H1 (cell line): ENCODE results near the gene AP3B2. TPM values are rescaled to one million over a fixed set of nuclear protein-coding genes. Genes with fewer than 3 reads are reported as not detected.

Experiments used
- CTCF ChIA-PET: fragments of 300-600 bp; sonication (Branson Sonifier 250); formaldehyde crosslinking; loops from one replicate; lab custom pipeline; 2021; ENCODE audit not compliant: partially characterized antibody; lab: Charles Lee
- POLR2A ChIA-PET: fragments of 300-600 bp; sonication (Branson Sonifier 250); formaldehyde crosslinking; loops from one replicate; lab custom pipeline; 2021; ENCODE audit warnings: inconsistent platforms; ENCODE audit not compliant: partially characterized antibody; lab: Charles Lee
- DNase-seq, 2 experiments: peaks; one replicate each; pipeline versions ENCODE4 v3.0.0 to v3.0.0-alpha.2; 2010 to 2022; ENCODE audit warnings: low spot score in 2 of 2, low read depth in 1 of 2, mixed read lengths in 1 of 2
- FAIRE-seq: peaks from 2 replicates; lab custom pipeline; 2011; peaks lifted over from hg19 to GRCh38; lab: Jason Lieb, UNC
- H2AFZ ChIP-seq: 2 replicates; pipeline ENCODE4 v1.8.1; 2012; ENCODE audit warnings: low read length, inconsistent platforms
- H2AK5ac ChIP-seq: 2 replicates; pipeline ENCODE4 v1.6.1; 2013; ENCODE audit warnings: low read depth, low read length
- H2BK120ac ChIP-seq: replicated peaks from 2 replicates; pipeline ENCODE3; 2013; ENCODE audit warnings: low read depth, low read length, inconsistent platforms
- H2BK12ac ChIP-seq: 2 replicates; pipeline ENCODE4 v1.6.1; 2013; ENCODE audit warnings: low read depth, low read length
- H2BK15ac ChIP-seq: 2 replicates; pipeline ENCODE4 v1.6.1; 2013; ENCODE audit warnings: low read length
- H2BK20ac ChIP-seq: 2 replicates; pipeline ENCODE4 v1.6.1; 2013; ENCODE audit warnings: low read length
- H2BK5ac ChIP-seq: 2 replicates; pipeline ENCODE4 v1.6.1; 2013; ENCODE audit warnings: low read depth, low read length
- H3K14ac ChIP-seq: 2 replicates; pipeline ENCODE4 v1.6.1; 2013; ENCODE audit warnings: inconsistent platforms; ENCODE audit not compliant: insufficient read length
- H3K18ac ChIP-seq: 2 replicates; pipeline ENCODE4 v1.6.1; 2013; ENCODE audit warnings: low read length; ENCODE audit errors: extremely low read depth
- H3K23ac ChIP-seq: 2 replicates; pipeline ENCODE4 v1.6.1; 2013; ENCODE audit warnings: inconsistent platforms; ENCODE audit not compliant: insufficient read length
- H3K23me2 ChIP-seq: 2 replicates; pipeline ENCODE4 v1.6.1; 2013; ENCODE audit warnings: low read depth, low read length
- H3K27ac ChIP-seq: 2 replicates; pipeline ENCODE4 v1.6.1; 2011; ENCODE audit warnings: low read depth, low read length, inconsistent platforms
- H3K27me3 ChIP-seq, 4 experiments: replicated peaks in 1 of 4; 1 replicate in 1 of 4; 2 replicates in 3 of 4; pipeline versions ENCODE4 v1.6.1 to v1.8.1; 2011 to 2013; ENCODE audit warnings: low read length in 3 of 4, mild to moderate bottlenecking in 3 of 4, inconsistent platforms in 2 of 4, mixed read lengths in 2 of 4, moderate library complexity in 1 of 4; ENCODE audit not compliant: control insufficient read depth in 3 of 4, insufficient read depth in 3 of 4; ENCODE audit errors: extremely low read depth in 1 of 4
- H3K36me3 ChIP-seq, 4 experiments: 2 replicates each; pipeline versions ENCODE4 v1.6.1 to v1.8.1; 2011 to 2013; ENCODE audit warnings: mild to moderate bottlenecking in 4 of 4, low read length in 3 of 4, moderate library complexity in 2 of 4, control low read depth in 1 of 4, inconsistent platforms in 1 of 4; ENCODE audit not compliant: insufficient read depth in 4 of 4, control insufficient read depth in 2 of 4
- H3K4ac ChIP-seq: replicated peaks from 2 replicates; pipeline ENCODE3; 2013; ENCODE audit warnings: low read length, low read depth, mixed read lengths, inconsistent platforms; ENCODE audit not compliant: insufficient read length
- H3K4me1 ChIP-seq, 4 experiments: replicated peaks in 1 of 4; 1 replicate in 1 of 4; 2 replicates in 3 of 4; pipeline versions ENCODE4 v1.6.1 to v1.8.1; 2011 to 2013; ENCODE audit warnings: low read length in 3 of 4, inconsistent platforms in 2 of 4, mixed read lengths in 1 of 4; ENCODE audit not compliant: insufficient read depth in 4 of 4, control insufficient read depth in 3 of 4
- H3K4me2 ChIP-seq, 2 experiments: 2 replicates each; pipeline versions ENCODE4 v1.6.1 to v1.8.1; 2011 to 2013; ENCODE audit warnings: low read depth in 2 of 2, low read length in 2 of 2, control low read depth in 1 of 2, inconsistent platforms in 1 of 2, mild to moderate bottlenecking in 1 of 2; ENCODE audit not compliant: insufficient read depth in 1 of 2
- H3K4me3 ChIP-seq, 4 experiments: fragments of 200-600, 300-600 bp in 1 of 4; sonication (generic), shearing (Covaris generic), sonication (Bioruptor Twin) in 1 of 4; 2 replicates each; pipeline versions ENCODE4 v1.5.1 to v1.8.1; 2011 to 2016; ENCODE audit warnings: low read length in 4 of 4, low read depth in 3 of 4, control low read depth in 2 of 4, inconsistent platforms in 2 of 4, mild to moderate bottlenecking in 2 of 4, mixed read lengths in 1 of 4, moderate library complexity in 1 of 4; ENCODE audit not compliant: insufficient read depth in 2 of 4; ENCODE audit errors: extremely low read depth in 1 of 4
- H3K56ac ChIP-seq: replicated peaks from 2 replicates; pipeline ENCODE3; 2013; ENCODE audit warnings: low read depth, mild to moderate bottlenecking, mixed read lengths, low read length, inconsistent platforms; ENCODE audit not compliant: insufficient read length
- H3K79me1 ChIP-seq: 2 replicates; pipeline ENCODE4 v1.6.1; 2013; ENCODE audit warnings: low read depth, low read length, control low read depth
- H3K79me2 ChIP-seq, 2 experiments: 2 replicates each; pipeline versions ENCODE4 v1.6.1 to v1.8.1; 2012 to 2013; ENCODE audit warnings: low read length in 2 of 2, mild to moderate bottlenecking in 2 of 2, inconsistent platforms in 1 of 2; ENCODE audit not compliant: insufficient read depth in 2 of 2, control insufficient read depth in 1 of 2
- H3K9ac ChIP-seq, 4 experiments: replicated peaks in 1 of 4; 1 replicate in 1 of 4; 2 replicates in 3 of 4; pipeline versions ENCODE4 v1.6.1 to v1.8.1; 2011 to 2013; ENCODE audit warnings: low read depth in 3 of 4, low read length in 3 of 4, control low read depth in 2 of 4, mild to moderate bottlenecking in 2 of 4, moderate library complexity in 2 of 4, inconsistent platforms in 1 of 4; ENCODE audit errors: extremely low read depth in 1 of 4
- H3K9me3 ChIP-seq, 2 experiments: 2 replicates each; pipeline versions ENCODE4 v1.6.1 to v1.8.1; 2012 to 2013; ENCODE audit warnings: mild to moderate bottlenecking in 2 of 2, moderate library complexity in 2 of 2, control low read depth in 1 of 2, inconsistent platforms in 1 of 2, low read depth in 1 of 2, low read length in 1 of 2, mixed read lengths in 1 of 2; ENCODE audit not compliant: insufficient read depth in 2 of 2
- H4K20me1 ChIP-seq, 2 experiments: replicated peaks in 1 of 2; 2 replicates each; pipeline versions ENCODE3 to v1.8.1; 2011 to 2013; ENCODE audit warnings: inconsistent platforms in 2 of 2, low read length in 2 of 2, mild to moderate bottlenecking in 1 of 2; ENCODE audit not compliant: insufficient read depth in 2 of 2, control insufficient read depth in 1 of 2
- H4K5ac ChIP-seq: 2 replicates; pipeline ENCODE4 v1.6.1; 2013; ENCODE audit warnings: low read length, low read depth, mixed read lengths, inconsistent platforms; ENCODE audit not compliant: insufficient read length
- H4K8ac ChIP-seq: 2 replicates; pipeline ENCODE4 v1.8.0; 2013; ENCODE audit warnings: mild to moderate bottlenecking, moderate library complexity, low read length, inconsistent platforms; ENCODE audit not compliant: insufficient read depth; ENCODE audit errors: extremely low read depth
- H4K91ac ChIP-seq: replicated peaks from 2 replicates; pipeline ENCODE3; 2013; ENCODE audit warnings: low read length, mixed read lengths, inconsistent platforms; ENCODE audit not compliant: insufficient read length
- JUND ChIP-seq: IDR thresholded peaks from 2 replicates; pipeline ENCODE4 v1.6.1; 2011; ENCODE audit warnings: mild to moderate bottlenecking, improper control_type of control experiment, low read length
- KDM1A ChIP-seq: fragments of 200-600, 300-600 bp; sonication (generic); IDR thresholded peaks from 2 replicates; pipeline ENCODE4 v1.7.1; 2016; ENCODE audit warnings: mild to moderate bottlenecking, low read length, borderline replicate concordance
- KDM4A ChIP-seq: IDR thresholded peaks from one replicate; pipeline ENCODE4 v1.7.1; 2012; ENCODE audit warnings: low read depth, mild to moderate bottlenecking, moderate library complexity, low read length, inconsistent platforms; ENCODE audit not compliant: severe bottlenecking
- POLR2AphosphoS5 ChIP-seq: IDR thresholded peaks from 2 replicates; pipeline ENCODE4 v1.6.1; 2011; ENCODE audit warnings: low read depth, low read length
- RBBP5 ChIP-seq: IDR thresholded peaks from 2 replicates; pipeline ENCODE4 v1.7.1; 2012; ENCODE audit warnings: low read depth, mild to moderate bottlenecking, inconsistent platforms, low read length, moderate library complexity, borderline replicate concordance
- SUZ12 ChIP-seq: fragments of 200-600 bp; sonication (generic); IDR thresholded peaks from 2 replicates; pipeline ENCODE4 v1.6.1; 2012; ENCODE audit warnings: mild to moderate bottlenecking, inconsistent platforms, low read length, moderate library complexity, mixed read lengths
- WGBS, 2 experiments: shearing (Covaris generic) in 1 of 2; methylation state at CpG; one replicate each; pipeline versions ENCODE4 v1.1.6 to v1.1.7; 2013 to 2015; ENCODE audit warnings: low lambda C conversion rate in 2 of 2, mixed read lengths in 2 of 2, inconsistent platforms in 1 of 2, low coverage in 1 of 2, missing lambda C conversion rate in 1 of 2; ENCODE audit not compliant: insufficient replicate concordance in 2 of 2, insufficient coverage in 1 of 2, insufficient read length in 1 of 2; ENCODE audit errors: extremely low coverage in 1 of 2, missing lambda C conversion rate in 1 of 2; 5-methylcytosine and 5-hydroxymethylcytosine counted together
- polyA plus RNA-seq, 7 experiments: library from polyadenylated mRNA; depleted of rRNA in 3 of 7; stranded (reverse) in 5 of 7; unstranded in 2 of 7; fragments of >200 nt in 5 of 7; fragments of 200-250 nt in 2 of 7; gene quantifications; 1 replicate in 5 of 7; 2 replicates in 1 of 7; 4 replicates in 1 of 7; pipeline versions ENCODE4 v1.2.1 to v1.2.3, GENCODE V29; 2011 to 2013; ENCODE audit warnings: missing spikeins in 2 of 7, mixed read lengths in 2 of 7
- total RNA-seq: library from RNA; stranded (reverse); fragmentation: NEBNext Ultra II Directional; extraction: Animal tissue kit (Norgen Biotek cat#: 25700); gene quantifications from 2 replicates; pipeline ENCODE4 v1.2.1, GENCODE V29; 2021

Gene AP3B2
- total and polyA plus RNA-seq, 2 of the 8 experiments (the other 6 are each of a cell fraction or from before 2014, with no cell fraction given), result 21.8 to 25.7 TPM

- Histone ChIP-seq H2AK5ac (no peak overlapping the region), H4K5ac (no peak overlapping the region), H3K9ac (no peak overlapping the region), H2BK5ac (no peak overlapping the region), H3K27me3 (peaks cover 27 to 55% (median 50%) of the 10 kb centered on the region in 4 experiments), H3K4me1 (peaks cover 0 to 5% (median 3%) of the 10 kb centered on the region in 4 experiments; a peak in 4 of 7 replicates), H3K56ac (no peak overlapping the region), H3K79me1 (no peaks in the 10 kb centered on the region), H3K4ac (no peak overlapping the region), H3K14ac (no peak overlapping the region), H4K8ac (peak overlapping the region; percentile 71), H3K4me2 (peak overlapping the region; percentile 57 to 92), H3K27ac (no peak overlapping the region), H3K36me3 (peaks cover 0 to 6% (median 0%) of the 10 kb centered on the region in 4 experiments; a peak in 1 of 8 replicates), H4K91ac (peak overlapping the region; percentile 54), H2BK20ac (no peak overlapping the region), H3K23ac (no peak overlapping the region), H2AFZ (no peak overlapping the region), H3K9me3 (peaks cover 0 to 7% of the 10 kb centered on the region in 2 experiments; a peak in 2 of 4 replicates), H2BK15ac (no peak overlapping the region), H3K79me2 (no peaks in the 10 kb centered on the region), H3K23me2 (peaks cover 9% of the 10 kb centered on the region; the same call in 1 of the 2 replicates), H2BK12ac (no peak overlapping the region), H4K20me1 (peaks cover 0 to 2% of the 10 kb centered on the region in 2 experiments), H2BK120ac (no peak overlapping the region), H3K4me3 (peak overlapping the region; percentile 24 to 52 (median 36); a peak in 5 of 8 replicates), H3K18ac (no peak overlapping the region; the same call in 1 of the 2 replicates)
- ChIA-PET POLR2A (interaction anchor here (0.9 to 1.2 kb wide), 3 partner anchors 107 to 162 kb away, joined by 3 to 4 read pairs (median 3); partner anchors contain the start of genes RPS17 and WHAMM), CTCF (interaction anchor here (0.5 to 1.2 kb wide), 4 partner anchors 33 to 108 kb away, joined by 3 read pairs; partner anchors contain the start of gene RPS17)
- 6% methylated on average over 14 of the region's 49 CpGs; no CpG with 5 or more reads in 1 of the 2 experiments for WGBS, 2 experiments
- TF ChIP-seq SUZ12, result 0 out of 2 replicates have a peak, but pooled peaks have one; percentile 16
- TF ChIP-seq POLR2AphosphoS5, result no peak
- peak; percentile 43; the same call in 1 of the 2 replicates for TF ChIP-seq KDM1A
- peak; percentile 61 for TF ChIP-seq KDM4A
- no peak for TF ChIP-seq JUND
- peak; percentile 50; the same call in 1 of the 2 replicates for TF ChIP-seq RBBP5
- no peak for FAIRE-seq
- no peak for DNase-seq
These were observed 61.8 kb downstream of the AP3B2 start for GRCh38 chr15:82647835-82648256.
